Muscle layer of duodenum (tissue), 2 donors: ENCODE data around the gene LSAMP.

Experiments used
- H3K27ac ChIP-seq: one replicate; pipeline ENCODE4 v1.7.0; 2013; ENCODE audit warnings: mild to moderate bottlenecking, low read length
- H3K27me3 ChIP-seq: one replicate; pipeline ENCODE4 v1.7.0; 2013; ENCODE audit warnings: low read depth, mild to moderate bottlenecking, control low read depth, low read length
- H3K36me3 ChIP-seq, 2 donors: one replicate each; pipeline ENCODE4 v1.7.0; 2013; ENCODE audit warnings: low read length in 2 of 2, control low read depth in 1 of 2, mild to moderate bottlenecking in 1 of 2; ENCODE audit not compliant: insufficient read depth in 2 of 2, control insufficient read depth in 1 of 2
- H3K4me1 ChIP-seq, 2 donors: one replicate each; pipeline ENCODE4 v1.7.0; 2013; ENCODE audit warnings: low read length in 2 of 2, mild to moderate bottlenecking in 2 of 2, control low read depth in 1 of 2, moderate library complexity in 1 of 2; ENCODE audit not compliant: insufficient read depth in 2 of 2, control insufficient read depth in 1 of 2
- H3K4me3 ChIP-seq, 2 donors: one replicate each; pipeline ENCODE4 v1.7.0; 2013; ENCODE audit warnings: low read length in 2 of 2, low read depth in 1 of 2, mild to moderate bottlenecking in 1 of 2
- H3K9me3 ChIP-seq, 2 donors: one replicate each; pipeline ENCODE4 v1.7.0; 2013; ENCODE audit warnings: low read length in 2 of 2, control low read depth in 1 of 2, mild to moderate bottlenecking in 1 of 2; ENCODE audit not compliant: control insufficient read depth in 1 of 2
- donor health status: healthy.

LSAMP gene

GRCh38 chr3:116429479-116430269, 15.6 kb downstream of the LSAMP start:
- Histone ChIP-seq H3K4me3 (no peak overlapping the region), H3K27ac (no peak overlapping the region), H3K27me3 (no peaks in the 10 kb centered on the region), H3K36me3 (no peaks in the 10 kb centered on the region), H3K4me1 (no peaks in the 10 kb centered on the region), H3K9me3 (no peaks in the 10 kb centered on the region)

DNA sequence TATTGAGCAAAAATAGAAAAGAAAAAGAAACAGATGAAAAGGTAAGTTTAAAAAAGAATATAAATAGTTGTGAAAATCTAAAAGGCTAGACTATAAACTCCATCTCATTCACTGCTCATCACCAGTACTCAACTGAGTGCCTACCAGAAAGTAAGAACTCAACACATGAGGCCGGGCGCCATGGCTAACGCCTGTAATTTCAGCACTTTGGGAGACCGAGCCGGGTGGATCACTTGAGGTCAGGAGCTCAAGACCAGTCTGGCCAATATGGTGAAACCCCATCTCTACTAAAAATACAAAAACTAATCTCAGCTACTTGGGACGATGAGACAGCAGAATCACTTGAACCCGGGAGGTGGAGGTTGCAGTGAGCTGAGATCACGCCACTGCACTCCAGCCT, 19.3 kb downstream of the LSAMP start:
- H3K27ac ChIP-seq, result no peak overlapping the region
- peaks cover 0 to 4% of the 10 kb centered on the region in 2 donors for H3K4me1 ChIP-seq
- H3K9me3 ChIP-seq, result no peaks in the 10 kb centered on the region
- H3K36me3 ChIP-seq, result no peaks in the 10 kb centered on the region
- no peaks in the 10 kb centered on the region for H3K27me3 ChIP-seq
- H3K4me3 ChIP-seq, result no peak overlapping the region

GRCh38 chr3:116425126-116425525, 20.2 kb downstream of the LSAMP start:
- H3K36me3 ChIP-seq, result no peaks in the 10 kb centered on the region
- no peak overlapping the region for H3K4me3 ChIP-seq
- peaks cover 0 to 4% of the 10 kb centered on the region in 2 donors for H3K4me1 ChIP-seq
- no peaks in the 10 kb centered on the region for H3K27me3 ChIP-seq
- no peaks in the 10 kb centered on the region for H3K9me3 ChIP-seq
- H3K27ac ChIP-seq, result no peak overlapping the region

DNA sequence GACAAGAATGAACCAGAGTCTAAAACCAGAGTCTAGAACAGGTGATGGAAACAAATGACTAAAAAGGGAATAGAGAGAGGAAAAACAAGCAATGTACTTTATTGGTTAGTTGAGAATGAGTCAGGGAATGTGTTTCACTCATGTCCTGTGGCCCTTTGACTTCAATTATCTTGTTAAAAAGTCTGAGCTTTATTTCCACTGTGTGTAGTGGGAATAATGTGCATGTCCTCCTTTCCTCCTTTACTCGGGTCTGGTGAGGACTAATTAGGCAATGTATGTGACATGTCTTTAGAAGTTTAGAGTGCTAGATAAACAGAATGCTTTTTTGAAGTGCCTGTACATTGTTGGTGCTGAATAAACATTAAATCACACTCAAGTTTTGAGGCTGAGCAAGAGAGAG, 21.3 kb downstream of the LSAMP start:
- H3K4me1 ChIP-seq, result peaks cover 0 to 4% of the 10 kb centered on the region in 2 donors
- H3K27me3 ChIP-seq, result no peaks in the 10 kb centered on the region
- no peaks in the 10 kb centered on the region for H3K9me3 ChIP-seq
- H3K36me3 ChIP-seq, result no peaks in the 10 kb centered on the region
- no peak overlapping the region for H3K27ac ChIP-seq
- H3K4me3 ChIP-seq, result no peak overlapping the region

DNA sequence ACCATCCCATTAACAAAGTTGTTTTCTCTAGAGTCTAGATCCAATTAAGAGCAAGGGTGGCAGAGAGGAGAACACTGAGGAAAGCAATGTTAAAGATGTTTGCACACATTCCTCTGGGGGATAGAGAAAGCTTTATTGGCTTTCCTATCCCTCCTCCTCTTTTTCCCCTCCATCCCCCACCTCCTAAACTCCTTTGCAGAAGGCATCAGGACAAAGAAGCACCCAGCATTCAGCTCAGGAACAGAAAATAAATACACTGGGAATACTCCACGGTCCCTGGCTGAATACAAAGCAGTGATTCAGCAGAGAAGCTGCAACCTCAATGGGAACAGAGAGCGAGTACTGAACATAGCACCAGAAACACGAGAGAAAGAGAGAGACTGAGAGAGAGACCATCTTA, 21.9 kb downstream of the LSAMP start:
- peaks cover 0 to 4% of the 10 kb centered on the region in 2 donors for H3K4me1 ChIP-seq
- peak overlapping the region; percentile 17 to 33 for H3K4me3 ChIP-seq
- H3K36me3 ChIP-seq, result no peaks in the 10 kb centered on the region
- no peaks in the 10 kb centered on the region for H3K9me3 ChIP-seq
- H3K27me3 ChIP-seq, result no peaks in the 10 kb centered on the region
- H3K27ac ChIP-seq, result no peak overlapping the region

GRCh38 chr3:116417151-116417550, 28.1 kb downstream of the LSAMP start:
- H3K27ac ChIP-seq, result no peak overlapping the region
- H3K27me3 ChIP-seq, result no peaks in the 10 kb centered on the region
- H3K4me3 ChIP-seq, result no peak overlapping the region
- H3K4me1 ChIP-seq, result no peaks in the 10 kb centered on the region
- no peaks in the 10 kb centered on the region for H3K9me3 ChIP-seq
- no peaks in the 10 kb centered on the region for H3K36me3 ChIP-seq

GRCh38 chr3:116413319-116413718, 32.0 kb downstream of the LSAMP start:
- Histone ChIP-seq H3K36me3 (no peaks in the 10 kb centered on the region), H3K4me1 (no peaks in the 10 kb centered on the region), H3K4me3 (no peak overlapping the region), H3K27me3 (no peaks in the 10 kb centered on the region), H3K9me3 (no peaks in the 10 kb centered on the region), H3K27ac (no peak overlapping the region)

DNA sequence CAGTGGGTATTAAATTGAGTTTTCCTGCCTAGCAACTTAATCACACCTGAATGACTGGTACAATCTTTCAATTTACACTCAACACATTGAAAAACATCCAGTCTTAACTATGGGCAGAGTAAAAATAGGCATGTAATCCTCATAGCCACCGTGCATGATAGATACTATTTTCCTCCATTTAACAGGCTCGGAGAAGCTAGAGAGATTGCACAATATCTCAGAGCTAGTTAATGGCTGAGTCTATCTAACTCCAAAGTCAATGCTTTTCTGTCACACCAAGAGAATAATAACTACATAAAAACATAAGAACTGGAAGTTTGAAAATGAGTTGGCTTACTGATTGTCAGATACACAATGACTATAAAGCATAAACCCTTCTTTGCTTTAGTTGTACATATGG, 36.8 kb downstream of the LSAMP start:
- H3K27me3 ChIP-seq, result no peaks in the 10 kb centered on the region
- no peaks in the 10 kb centered on the region for H3K9me3 ChIP-seq
- H3K4me3 ChIP-seq, result no peak overlapping the region
- no peaks in the 10 kb centered on the region for H3K4me1 ChIP-seq
- H3K27ac ChIP-seq, result no peak overlapping the region
- no peaks in the 10 kb centered on the region for H3K36me3 ChIP-seq

GRCh38 chr3:116405231-116405630, 40.1 kb downstream of the LSAMP start:
- Histone ChIP-seq H3K36me3 (no peaks in the 10 kb centered on the region), H3K4me1 (no peaks in the 10 kb centered on the region), H3K27ac (no peak overlapping the region), H3K27me3 (no peaks in the 10 kb centered on the region), H3K9me3 (no peaks in the 10 kb centered on the region), H3K4me3 (no peak overlapping the region)

GRCh38 chr3:116399701-116400226, 45.5 kb downstream of the LSAMP start:
- H3K4me3 ChIP-seq, result no peak overlapping the region
- no peak overlapping the region for H3K27ac ChIP-seq
- no peaks in the 10 kb centered on the region for H3K4me1 ChIP-seq
- H3K27me3 ChIP-seq, result no peaks in the 10 kb centered on the region
- no peaks in the 10 kb centered on the region for H3K9me3 ChIP-seq
- H3K36me3 ChIP-seq, result no peaks in the 10 kb centered on the region

- H3K4me3 ChIP-seq, result no peak overlapping the region
- H3K4me1 ChIP-seq, result no peaks in the 10 kb centered on the region
- no peaks in the 10 kb centered on the region for H3K27me3 ChIP-seq
- no peaks in the 10 kb centered on the region for H3K9me3 ChIP-seq
- no peaks in the 10 kb centered on the region for H3K36me3 ChIP-seq
- no peak overlapping the region for H3K27ac ChIP-seq
These were observed 50.9 kb downstream of the LSAMP start for GRCh38 chr3:116394365-116394764.

DNA sequence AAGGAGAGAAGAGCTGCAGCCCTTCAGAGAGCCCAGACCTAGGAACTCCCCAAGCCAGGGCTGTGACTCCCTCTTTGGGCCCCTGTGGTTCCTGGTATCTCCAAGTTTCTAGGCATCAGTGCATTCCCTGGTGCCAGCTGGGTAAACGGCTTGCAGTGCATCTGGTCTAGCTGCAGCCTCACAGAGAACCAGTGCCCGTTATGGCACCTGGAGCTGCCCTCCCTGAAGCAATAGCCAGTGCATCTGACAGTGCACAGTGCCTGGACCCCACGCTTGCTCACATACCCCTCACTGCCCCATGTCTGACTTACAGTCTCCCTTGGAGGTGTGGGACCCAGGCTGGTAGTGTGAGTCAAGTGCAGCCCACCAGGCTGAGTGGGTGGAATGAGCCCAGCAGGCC, 52.1 kb downstream of the LSAMP start:
- H3K36me3 ChIP-seq, result no peaks in the 10 kb centered on the region
- H3K27ac ChIP-seq, result no peak overlapping the region
- no peaks in the 10 kb centered on the region for H3K27me3 ChIP-seq
- no peak overlapping the region for H3K4me3 ChIP-seq
- H3K9me3 ChIP-seq, result no peaks in the 10 kb centered on the region
- no peaks in the 10 kb centered on the region for H3K4me1 ChIP-seq
